ENCODE data around the gene MNAT1. TPM values are rescaled to one million over a fixed set of nuclear protein-coding genes. Genes with fewer than 3 reads are reported as not detected.
"Not testable (repeated sequence)": the region's sequence is repeated elsewhere in the genome, so short reads cannot be mapped to it uniquely, and the experiment has no call there.

Gene MNAT1
- total and polyA plus RNA-seq, 2 experiments from 2014 or later, result 51.6 to 85.0 TPM

- TF ChIP-seq ZNF462 (CRISPR knock-in tag; IDR thresholded peaks at IDR 0.05), result no peak
Measured at GRCh38 chr14:60848066-60848465, 113.5 kb downstream of the MNAT1 start (continued).

- H3K9me2 ChIP-seq (ENCODE audit: insufficient read depth); H3K4me3 ChIP-seq; H3K79me2 ChIP-seq (replicated peaks; ENCODE audit: insufficient read depth); H3K27ac ChIP-seq (ENCODE audit: low read depth); H4K20me1 ChIP-seq (replicated peaks; ENCODE audit: insufficient read depth); DNase-seq (ENCODE audit: low spot score); H3F3A ChIP-seq (replicated peaks; ENCODE audit: low read depth); H3K4me1 ChIP-seq (ENCODE audit: insufficient read depth); H3K36me3 ChIP-seq (ENCODE audit: insufficient read depth); H3K4me2 ChIP-seq; H3K27me3 Mint-ChIP-seq (ENCODE audit: insufficient read depth, low read depth, poor library complexity); H3K4me1 Mint-ChIP-seq; H3K27ac Mint-ChIP-seq; ATAC-seq; H2AFZ ChIP-seq; H3K27me3 ChIP-seq (ENCODE audit: insufficient read depth); H3K4me3 Mint-ChIP-seq: not testable (repeated sequence)
- H3K36me3 Mint-ChIP-seq (ENCODE audit: low read depth), result peaks cover 73% of the 10 kb centered on the region
- peaks cover 19% of the 10 kb centered on the region; the same call in 2 of the 3 replicates for H3K9me3 Mint-ChIP-seq
Measured at GRCh38 chr14:60851692-60852091, 117.1 kb downstream of the MNAT1 start.

- Mint-ChIP-seq H3K9me3 (peaks cover 9% of the 10 kb centered on the region; the same call in 2 of the 3 replicates), H3K36me3 (ENCODE audit: low read depth) (peaks cover 49% of the 10 kb centered on the region), H3K4me3 (no peak overlapping the region), H3K27me3 (ENCODE audit: insufficient read depth, low read depth, poor library complexity) (no peaks in the 10 kb centered on the region), H3K4me1 (no peaks in the 10 kb centered on the region), H3K27ac (no peak overlapping the region)
- Histone ChIP-seq H3K27ac (ENCODE audit: low read depth) (no peak overlapping the region), H3F3A (replicated peaks; ENCODE audit: low read depth) (no peaks in the 10 kb centered on the region), H3K4me2 (no peak overlapping the region), H3K79me2 (replicated peaks; ENCODE audit: insufficient read depth) (no peaks in the 10 kb centered on the region), H3K9me2 (ENCODE audit: insufficient read depth) (no peaks in the 10 kb centered on the region), H4K20me1 (replicated peaks; ENCODE audit: insufficient read depth) (no peaks in the 10 kb centered on the region), H2AFZ (no peak overlapping the region), H3K36me3 (ENCODE audit: insufficient read depth) (no peaks in the 10 kb centered on the region), H3K4me3 (no peak overlapping the region), H3K27me3 (ENCODE audit: insufficient read depth) (no peaks in the 10 kb centered on the region), H3K4me1 (ENCODE audit: insufficient read depth) (no peaks in the 10 kb centered on the region)
- no peak for DNase-seq (ENCODE audit: low spot score)
- no peak for ATAC-seq
- TF ChIP-seq EZH2 (IDR thresholded peaks at IDR 0.05; ENCODE audit: low read depth, unreplicated experiment), result no peak
- no peak for TF ChIP-seq NANOG (IDR thresholded peaks at IDR 0.05; ENCODE audit: borderline replicate concordance)
- TF ChIP-seq, protein P1, sequence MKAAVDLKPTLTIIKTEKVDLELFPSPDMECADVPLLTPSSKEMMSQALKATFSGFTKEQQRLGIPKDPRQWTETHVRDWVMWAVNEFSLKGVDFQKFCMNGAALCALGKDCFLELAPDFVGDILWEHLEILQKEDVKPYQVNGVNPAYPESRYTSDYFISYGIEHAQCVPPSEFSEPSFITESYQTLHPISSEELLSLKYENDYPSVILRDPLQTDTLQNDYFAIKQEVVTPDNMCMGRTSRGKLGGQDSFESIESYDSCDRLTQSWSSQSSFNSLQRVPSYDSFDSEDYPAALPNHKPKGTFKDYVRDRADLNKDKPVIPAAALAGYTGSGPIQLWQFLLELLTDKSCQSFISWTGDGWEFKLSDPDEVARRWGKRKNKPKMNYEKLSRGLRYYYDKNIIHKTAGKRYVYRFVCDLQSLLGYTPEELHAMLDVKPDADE (IDR thresholded peaks at IDR 0.05), result no peak
- no peak for TF ChIP-seq EZH2phosphoT487 (IDR thresholded peaks at IDR 0.05; ENCODE audit: unreplicated experiment)
- TF ChIP-seq, protein P2, sequence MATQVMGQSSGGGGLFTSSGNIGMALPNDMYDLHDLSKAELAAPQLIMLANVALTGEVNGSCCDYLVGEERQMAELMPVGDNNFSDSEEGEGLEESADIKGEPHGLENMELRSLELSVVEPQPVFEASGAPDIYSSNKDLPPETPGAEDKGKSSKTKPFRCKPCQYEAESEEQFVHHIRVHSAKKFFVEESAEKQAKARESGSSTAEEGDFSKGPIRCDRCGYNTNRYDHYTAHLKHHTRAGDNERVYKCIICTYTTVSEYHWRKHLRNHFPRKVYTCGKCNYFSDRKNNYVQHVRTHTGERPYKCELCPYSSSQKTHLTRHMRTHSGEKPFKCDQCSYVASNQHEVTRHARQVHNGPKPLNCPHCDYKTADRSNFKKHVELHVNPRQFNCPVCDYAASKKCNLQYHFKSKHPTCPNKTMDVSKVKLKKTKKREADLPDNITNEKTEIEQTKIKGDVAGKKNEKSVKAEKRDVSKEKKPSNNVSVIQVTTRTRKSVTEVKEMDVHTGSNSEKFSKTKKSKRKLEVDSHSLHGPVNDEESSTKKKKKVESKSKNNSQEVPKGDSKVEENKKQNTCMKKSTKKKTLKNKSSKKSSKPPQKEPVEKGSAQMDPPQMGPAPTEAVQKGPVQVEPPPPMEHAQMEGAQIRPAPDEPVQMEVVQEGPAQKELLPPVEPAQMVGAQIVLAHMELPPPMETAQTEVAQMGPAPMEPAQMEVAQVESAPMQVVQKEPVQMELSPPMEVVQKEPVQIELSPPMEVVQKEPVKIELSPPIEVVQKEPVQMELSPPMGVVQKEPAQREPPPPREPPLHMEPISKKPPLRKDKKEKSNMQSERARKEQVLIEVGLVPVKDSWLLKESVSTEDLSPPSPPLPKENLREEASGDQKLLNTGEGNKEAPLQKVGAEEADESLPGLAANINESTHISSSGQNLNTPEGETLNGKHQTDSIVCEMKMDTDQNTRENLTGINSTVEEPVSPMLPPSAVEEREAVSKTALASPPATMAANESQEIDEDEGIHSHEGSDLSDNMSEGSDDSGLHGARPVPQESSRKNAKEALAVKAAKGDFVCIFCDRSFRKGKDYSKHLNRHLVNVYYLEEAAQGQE (IDR thresholded peaks at IDR 0.05; ENCODE audit: unreplicated experiment), result no peak
- no peak for TF ChIP-seq STAT1 (IDR thresholded peaks at IDR 0.05; ENCODE audit: unreplicated experiment)
- no peak for TF ChIP-seq ZNF331 (CRISPR knock-in tag; IDR thresholded peaks at IDR 0.05; ENCODE audit: low read depth)
Measured at GRCh38 chr14:60856111-60856510, 121.5 kb downstream of the MNAT1 start.
